Measurements from ENCODE around the gene PDE1A. TPM values are rescaled to one million over a fixed set of nuclear protein-coding genes. Genes with fewer than 3 reads are reported as not detected.
A peak's percentile ranks its signal among the peaks of the same experiment; 100 is the strongest.

PDE1A gene
- 42.0 and 69.2 TPM in 2 replicates for total RNA-seq

DNA sequence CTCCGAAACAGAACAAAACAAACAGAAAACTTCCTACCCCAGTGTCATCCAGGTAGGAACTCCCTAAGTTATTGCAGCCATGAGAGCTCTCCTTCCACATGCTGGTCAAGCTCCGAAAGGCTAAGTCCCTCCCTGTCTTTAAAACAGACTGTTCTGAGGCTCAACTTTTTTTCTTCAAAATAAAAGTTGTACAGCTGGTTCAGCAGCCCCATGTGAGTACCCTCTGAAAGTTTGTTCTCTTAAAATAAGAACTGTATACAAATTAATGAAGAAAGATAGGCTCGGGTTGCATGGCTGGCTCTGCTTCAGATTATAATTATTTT is at the start of gene PDE1A:
Gene PDE1A, minus strand, starts transcription at position 119 of the 323 bp plus-strand sequence.
- Histone ChIP-seq H4K20me1 (ENCODE audit: insufficient read depth, low read length) (no peaks in the 10 kb centered on the region), H3K4me3 (ENCODE audit: insufficient read depth, low read length) (peak within 1 kb of the TSS; percentile 57), H3K27ac (ENCODE audit: low read depth, low read length) (no peak within 1 kb of the TSS), H2AFZ (ENCODE audit: low read length) (peak within 1 kb of the TSS; percentile 85), H3K79me2 (ENCODE audit: insufficient read depth, low read length) (no peaks in the 10 kb centered on the region), H3K4me2 (ENCODE audit: insufficient read depth, low read length) (peak within 1 kb of the TSS; percentile 74), H3K27me3 (ENCODE audit: insufficient read depth, low read length) (no peaks in the 10 kb centered on the region), H3K4me1 (ENCODE audit: insufficient read depth, low read length) (peaks cover 4% of the 10 kb centered on the region), H3K36me3 (ENCODE audit: insufficient read depth, low read length) (no peaks in the 10 kb centered on the region), H3K9me3 (ENCODE audit: low read depth, low read length) (no peaks in the 10 kb centered on the region)
- TF ChIP-seq, protein P1, sequence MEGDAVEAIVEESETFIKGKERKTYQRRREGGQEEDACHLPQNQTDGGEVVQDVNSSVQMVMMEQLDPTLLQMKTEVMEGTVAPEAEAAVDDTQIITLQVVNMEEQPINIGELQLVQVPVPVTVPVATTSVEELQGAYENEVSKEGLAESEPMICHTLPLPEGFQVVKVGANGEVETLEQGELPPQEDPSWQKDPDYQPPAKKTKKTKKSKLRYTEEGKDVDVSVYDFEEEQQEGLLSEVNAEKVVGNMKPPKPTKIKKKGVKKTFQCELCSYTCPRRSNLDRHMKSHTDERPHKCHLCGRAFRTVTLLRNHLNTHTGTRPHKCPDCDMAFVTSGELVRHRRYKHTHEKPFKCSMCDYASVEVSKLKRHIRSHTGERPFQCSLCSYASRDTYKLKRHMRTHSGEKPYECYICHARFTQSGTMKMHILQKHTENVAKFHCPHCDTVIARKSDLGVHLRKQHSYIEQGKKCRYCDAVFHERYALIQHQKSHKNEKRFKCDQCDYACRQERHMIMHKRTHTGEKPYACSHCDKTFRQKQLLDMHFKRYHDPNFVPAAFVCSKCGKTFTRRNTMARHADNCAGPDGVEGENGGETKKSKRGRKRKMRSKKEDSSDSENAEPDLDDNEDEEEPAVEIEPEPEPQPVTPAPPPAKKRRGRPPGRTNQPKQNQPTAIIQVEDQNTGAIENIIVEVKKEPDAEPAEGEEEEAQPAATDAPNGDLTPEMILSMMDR (IDR thresholded peaks at IDR 0.05; ENCODE audit: extremely low read depth, low read depth, low read length): no peak
- DNase-seq (ENCODE audit: insufficient read length, low spot score, missing footprints): no peak

DNA sequence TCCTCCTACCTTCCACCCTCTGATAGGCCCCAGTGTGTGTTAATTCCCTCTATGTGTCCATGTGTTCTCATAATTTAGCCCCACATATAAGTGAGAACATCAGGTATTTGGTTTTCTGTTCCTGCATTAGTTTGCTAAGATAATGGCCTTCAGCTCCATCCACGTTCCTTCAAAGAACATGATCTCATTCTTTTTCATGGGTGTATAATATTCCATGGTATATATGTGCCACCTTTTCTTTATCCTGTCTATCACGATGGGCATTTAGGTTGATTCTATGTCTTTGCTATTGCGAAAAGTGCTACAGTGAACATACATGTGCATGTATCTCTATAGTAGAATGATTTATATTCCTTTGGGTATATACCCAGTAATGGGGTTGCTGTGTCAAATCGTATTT is 46.8 kb upstream of the PDE1A start:
- H4K20me1 ChIP-seq (ENCODE audit: insufficient read depth, low read length): no peaks in the 10 kb centered on the region
- H3K9me3 ChIP-seq (ENCODE audit: low read depth, low read length): no peaks in the 10 kb centered on the region
- H3K4me1 ChIP-seq (ENCODE audit: insufficient read depth, low read length): no peaks in the 10 kb centered on the region
- no peak overlapping the region for H2AFZ ChIP-seq (ENCODE audit: low read length)
- H3K79me2 ChIP-seq (ENCODE audit: insufficient read depth, low read length): no peaks in the 10 kb centered on the region
- H3K27ac ChIP-seq (ENCODE audit: low read depth, low read length): no peak overlapping the region
- TF ChIP-seq, protein P1 (IDR thresholded peaks at IDR 0.05; ENCODE audit: extremely low read depth, low read depth, low read length): no peak
- H3K36me3 ChIP-seq (ENCODE audit: insufficient read depth, low read length): no peaks in the 10 kb centered on the region
- no peak for DNase-seq (ENCODE audit: insufficient read length, low spot score, missing footprints)
- H3K4me3 ChIP-seq (ENCODE audit: insufficient read depth, low read length): no peak overlapping the region
- no peak overlapping the region for H3K4me2 ChIP-seq (ENCODE audit: insufficient read depth, low read length)
- H3K27me3 ChIP-seq (ENCODE audit: insufficient read depth, low read length): no peaks in the 10 kb centered on the region

DNA sequence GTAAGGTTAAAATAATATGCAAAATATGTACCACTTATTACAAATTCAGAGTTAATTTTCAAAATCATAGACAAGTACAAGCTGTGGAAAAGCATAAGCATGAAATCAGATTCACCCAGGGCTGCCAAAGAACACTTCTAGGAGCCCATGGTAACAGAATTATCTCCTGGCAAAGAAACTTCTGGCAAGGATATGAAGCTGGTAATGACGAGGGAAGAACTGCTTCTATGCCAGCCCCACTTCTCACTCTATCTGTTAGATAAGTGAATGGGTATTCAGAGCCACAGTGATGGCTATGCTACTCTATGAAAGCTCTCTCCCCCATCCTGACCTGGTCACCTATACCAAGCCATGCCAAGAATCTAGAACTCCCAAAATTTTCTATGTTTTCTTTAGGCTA is 36.9 kb upstream of the PDE1A start:
- Histone ChIP-seq H3K27ac (ENCODE audit: low read depth, low read length) (no peak overlapping the region), H3K79me2 (ENCODE audit: insufficient read depth, low read length) (no peaks in the 10 kb centered on the region), H3K27me3 (ENCODE audit: insufficient read depth, low read length) (no peaks in the 10 kb centered on the region), H3K4me2 (ENCODE audit: insufficient read depth, low read length) (no peak overlapping the region), H2AFZ (ENCODE audit: low read length) (no peak overlapping the region), H3K4me3 (ENCODE audit: insufficient read depth, low read length) (no peak overlapping the region), H3K36me3 (ENCODE audit: insufficient read depth, low read length) (no peaks in the 10 kb centered on the region), H4K20me1 (ENCODE audit: insufficient read depth, low read length) (no peaks in the 10 kb centered on the region), H3K4me1 (ENCODE audit: insufficient read depth, low read length) (no peaks in the 10 kb centered on the region), H3K9me3 (ENCODE audit: low read depth, low read length) (no peaks in the 10 kb centered on the region)
- peak; percentile 5 for DNase-seq (ENCODE audit: insufficient read length, low spot score, missing footprints)
- TF ChIP-seq, protein P1 (IDR thresholded peaks at IDR 0.05; ENCODE audit: extremely low read depth, low read depth, low read length): no peak

DNA sequence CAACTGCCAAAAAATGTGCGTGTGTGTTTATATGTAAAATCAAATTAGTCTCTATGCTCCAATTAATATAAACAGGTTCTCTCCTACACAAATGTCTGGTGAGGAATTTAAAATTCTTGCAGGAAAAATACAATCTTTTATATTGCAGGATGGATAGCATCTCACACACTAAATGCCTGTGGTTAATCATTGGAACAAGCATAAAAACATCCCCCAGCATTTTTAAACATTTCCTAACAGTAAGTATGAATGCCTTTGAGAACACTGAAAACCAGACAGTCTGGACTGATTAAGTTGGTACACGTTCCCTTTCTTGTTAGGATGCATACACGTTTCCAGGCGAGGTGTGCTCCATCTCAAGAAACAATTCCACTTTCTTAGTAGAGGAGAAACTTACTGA is 29.9 kb upstream of the PDE1A start:
- Histone ChIP-seq H3K4me3 (ENCODE audit: insufficient read depth, low read length) (no peak overlapping the region), H2AFZ (ENCODE audit: low read length) (no peak overlapping the region), H3K4me1 (ENCODE audit: insufficient read depth, low read length) (peaks cover 4% of the 10 kb centered on the region), H3K9me3 (ENCODE audit: low read depth, low read length) (no peaks in the 10 kb centered on the region), H4K20me1 (ENCODE audit: insufficient read depth, low read length) (no peaks in the 10 kb centered on the region), H3K27me3 (ENCODE audit: insufficient read depth, low read length) (no peaks in the 10 kb centered on the region), H3K79me2 (ENCODE audit: insufficient read depth, low read length) (no peaks in the 10 kb centered on the region), H3K4me2 (ENCODE audit: insufficient read depth, low read length) (no peak overlapping the region), H3K27ac (ENCODE audit: low read depth, low read length) (no peak overlapping the region), H3K36me3 (ENCODE audit: insufficient read depth, low read length) (no peaks in the 10 kb centered on the region)
- TF ChIP-seq, protein P1 (IDR thresholded peaks at IDR 0.05; ENCODE audit: extremely low read depth, low read depth, low read length): no peak
- peak; percentile 25 for DNase-seq (ENCODE audit: insufficient read length, low spot score, missing footprints)

Measured in osteoblast (primary cell).